Tibial nerve (tissue), 4 donors: ENCODE data around the gene RGSL1. TPM values are rescaled to one million over a fixed set of nuclear protein-coding genes. Genes with fewer than 3 reads are reported as not detected.

Source experiments
- DNase-seq, 2 donors: peaks; one replicate each; pipeline ENCODE4 v3.0.0-alpha.2; 2019; ENCODE audit warnings: low spot score in 2 of 2
- H3K27ac ChIP-seq, 4 donors: fragments of 200-600 bp; sonication (generic) in 3 of 4; one replicate each; pipeline ENCODE4 v1.5.1; 2017 to 2019; ENCODE audit warnings: mild to moderate bottlenecking in 1 of 4
- H3K27me3 ChIP-seq, 2 donors: fragments of 200-600 bp; sonication (generic) in 1 of 2; one replicate each; pipeline versions ENCODE4 v1.5.1 to v1.6.0; 2017 to 2019
- H3K36me3 ChIP-seq, 3 donors: fragments of 200-600 bp; sonication (generic); one replicate each; pipeline ENCODE4 v1.5.1; 2018 to 2019
- H3K4me1 ChIP-seq, 4 donors: fragments of 200-600 bp; sonication (generic) in 3 of 4; one replicate each; pipeline ENCODE4 v1.5.1; 2017 to 2019
- H3K4me3 ChIP-seq, 4 donors: fragments of 200-600 bp; sonication (generic) in 3 of 4; one replicate each; pipeline ENCODE4 v1.5.1; 2017 to 2019; ENCODE audit warnings: mild to moderate bottlenecking in 1 of 4, moderate library complexity in 1 of 4
- H3K9me3 ChIP-seq, 4 donors: fragments of 200-600 bp; sonication (generic) in 3 of 4; one replicate each; pipeline ENCODE4 v1.5.1; 2017 to 2019
- EP300 ChIP-seq, 2 donors: sonication (generic); formaldehyde crosslinking; IDR thresholded peaks; one replicate each; pipeline ENCODE4 v1.6.1; 2017; ENCODE audit warnings: antibody characterized with exemption in 2 of 2, mild to moderate bottlenecking in 1 of 2
- POLR2A ChIP-seq, 2 donors: fragments of 450-650 bp; IDR thresholded peaks; one replicate each; pipeline ENCODE4 v1.6.1; 2017; ENCODE audit warnings: antibody characterized with exemption in 2 of 2, mild to moderate bottlenecking in 2 of 2, moderate library complexity in 2 of 2
- WGBS, 2 donors: methylation state at CpG; one replicate each; pipeline ENCODE4 v1.1.5; 2018; 5-methylcytosine and 5-hydroxymethylcytosine counted together
- total RNA-seq, 4 donors: library from RNA; depleted of rRNA; stranded (reverse); fragments of >200 nt; gene quantifications; one replicate each; pipeline ENCODE4 v1.1.0, GENCODE V29; 2016
- TF ChIP-seq, protein P1 (sequence below), 5 experiments: fragments of 200-600 bp in 3 of 5; fragments of 450-650 bp in 2 of 5; sonication (generic) in 3 of 5; IDR thresholded peaks; one replicate each; pipeline ENCODE4 v1.5.1; 2016 to 2019; ENCODE audit warnings: antibody characterized with exemption in 5 of 5, mild to moderate bottlenecking in 3 of 5, moderate library complexity in 2 of 5

RGSL1 gene
- total RNA-seq, 4 donors from 2014 or later = not detected

- Histone ChIP-seq H3K36me3 (peaks cover 0 to 22% (median 0%) of the 10 kb centered on the region in 3 donors), H3K27me3 (no peaks in the 10 kb centered on the region), H3K27ac (peak overlapping the region in 3 of 4 donors; percentile 24 to 52 (median 29)), H3K4me3 (no peak overlapping the region), H3K4me1 (peaks cover 0 to 43% (median 20%) of the 10 kb centered on the region in 4 donors), H3K9me3 (no peaks in the 10 kb centered on the region)
- TF ChIP-seq EP300 (IDR thresholded peaks at IDR 0.05) (peak in 1 of 2 donors; percentile 24), POLR2A (IDR thresholded peaks at IDR 0.05) (no peak)
- TF ChIP-seq, protein P1, sequence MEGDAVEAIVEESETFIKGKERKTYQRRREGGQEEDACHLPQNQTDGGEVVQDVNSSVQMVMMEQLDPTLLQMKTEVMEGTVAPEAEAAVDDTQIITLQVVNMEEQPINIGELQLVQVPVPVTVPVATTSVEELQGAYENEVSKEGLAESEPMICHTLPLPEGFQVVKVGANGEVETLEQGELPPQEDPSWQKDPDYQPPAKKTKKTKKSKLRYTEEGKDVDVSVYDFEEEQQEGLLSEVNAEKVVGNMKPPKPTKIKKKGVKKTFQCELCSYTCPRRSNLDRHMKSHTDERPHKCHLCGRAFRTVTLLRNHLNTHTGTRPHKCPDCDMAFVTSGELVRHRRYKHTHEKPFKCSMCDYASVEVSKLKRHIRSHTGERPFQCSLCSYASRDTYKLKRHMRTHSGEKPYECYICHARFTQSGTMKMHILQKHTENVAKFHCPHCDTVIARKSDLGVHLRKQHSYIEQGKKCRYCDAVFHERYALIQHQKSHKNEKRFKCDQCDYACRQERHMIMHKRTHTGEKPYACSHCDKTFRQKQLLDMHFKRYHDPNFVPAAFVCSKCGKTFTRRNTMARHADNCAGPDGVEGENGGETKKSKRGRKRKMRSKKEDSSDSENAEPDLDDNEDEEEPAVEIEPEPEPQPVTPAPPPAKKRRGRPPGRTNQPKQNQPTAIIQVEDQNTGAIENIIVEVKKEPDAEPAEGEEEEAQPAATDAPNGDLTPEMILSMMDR (IDR thresholded peaks at IDR 0.05) = peak; percentile 69 to 95 (median 81)
- 17 to 19% methylated on average over 6 of the region's 6 CpGs for whole genome bisulfite sequencing, 2 donors
- peak in 1 of 2 donors; percentile 70 for DNase-seq
These were observed 151.5 kb downstream of the RGSL1 start for GRCh38 chr1:182601416-182601786.

DNA sequence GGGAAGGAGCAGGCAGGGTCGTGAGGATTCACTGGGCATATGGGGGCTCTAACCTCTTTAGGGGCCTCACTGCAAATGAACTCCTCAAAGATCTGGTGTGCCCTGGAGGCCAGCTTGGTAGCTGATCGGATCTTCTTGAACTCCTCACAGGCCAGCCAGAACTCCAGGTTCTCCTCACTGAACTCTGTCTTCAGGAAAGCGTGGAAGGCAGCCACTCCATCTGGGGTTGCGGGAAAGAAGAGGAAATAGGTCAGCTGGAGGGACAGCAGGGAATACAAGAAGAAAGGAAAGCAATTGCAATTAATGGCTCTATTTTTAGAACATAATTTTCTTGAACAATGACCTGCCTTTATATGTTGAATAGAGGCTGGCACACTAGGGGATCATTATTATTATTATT is 152.0 kb downstream of the RGSL1 start:
- DNase-seq = no peak
- Histone ChIP-seq H3K27me3 (no peaks in the 10 kb centered on the region), H3K9me3 (no peaks in the 10 kb centered on the region), H3K4me1 (peaks cover 0 to 43% (median 20%) of the 10 kb centered on the region in 4 donors), H3K27ac (peak overlapping the region in 3 of 4 donors; percentile 24 to 52 (median 29)), H3K4me3 (no peak overlapping the region), H3K36me3 (peaks cover 0 to 22% (median 0%) of the 10 kb centered on the region in 3 donors)
- 52 to 54% methylated on average over 4 of the region's 4 CpGs for WGBS, 2 donors
- TF ChIP-seq POLR2A (IDR thresholded peaks at IDR 0.05) (no peak), EP300 (IDR thresholded peaks at IDR 0.05) (no peak)
- TF ChIP-seq, protein P1 (IDR thresholded peaks at IDR 0.05) = no peak

DNA sequence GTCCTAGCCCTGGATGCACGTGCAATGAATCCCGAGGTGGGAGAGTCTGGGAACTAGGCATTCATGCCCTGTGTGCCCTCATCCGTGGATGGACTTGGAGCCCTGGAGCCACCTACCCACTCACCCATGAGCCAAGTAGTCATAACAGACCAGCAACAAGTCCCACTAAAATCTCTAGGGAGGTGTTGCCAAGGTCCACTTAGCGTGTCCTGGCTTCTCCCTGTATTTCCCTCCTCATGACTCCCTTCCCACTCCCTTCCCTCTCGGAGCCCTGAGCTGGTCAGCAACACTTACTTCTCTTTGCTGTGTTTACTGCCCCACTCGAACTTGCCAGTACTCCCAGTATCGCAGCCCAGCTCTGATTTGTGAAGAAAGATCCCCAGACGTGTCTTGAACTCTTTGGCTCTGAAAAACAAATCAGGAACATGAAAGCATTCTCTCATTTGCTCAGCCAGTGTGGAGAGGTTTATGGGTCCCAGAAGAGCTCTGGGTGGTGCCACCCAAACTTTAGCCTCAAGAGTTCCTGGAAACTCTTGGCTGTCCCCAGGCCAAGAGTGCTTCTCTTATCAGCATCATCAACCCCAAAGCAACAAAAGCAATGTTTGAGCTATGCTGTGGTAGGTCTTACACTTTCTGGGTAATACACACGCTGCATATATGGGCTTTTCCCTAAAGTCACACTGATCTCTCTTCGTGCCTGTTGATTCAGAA is 153.1 kb downstream of the RGSL1 start:
- Histone ChIP-seq H3K4me1 (peaks cover 0 to 43% (median 20%) of the 10 kb centered on the region in 4 donors), H3K4me3 (peak overlapping the region; percentile 1 to 61 (median 42)), H3K27me3 (no peaks in the 10 kb centered on the region), H3K36me3 (peaks cover 0 to 22% (median 0%) of the 10 kb centered on the region in 3 donors), H3K9me3 (no peaks in the 10 kb centered on the region), H3K27ac (peak overlapping the region in 2 of 4 donors; percentile 33 to 74)
- WGBS, 2 donors = 43 to 51% methylated on average over 10 of the region's 10 CpGs
- TF ChIP-seq EP300 (IDR thresholded peaks at IDR 0.05) (peak in 1 of 2 donors; percentile 38), POLR2A (IDR thresholded peaks at IDR 0.05) (no peak)
- TF ChIP-seq, protein P1 (IDR thresholded peaks at IDR 0.05) = no peak
- no peak for DNase-seq

GRCh38 chr1:182603646-182604174 is 153.8 kb downstream of the RGSL1 start:
- H3K27ac ChIP-seq = peak overlapping the region in 3 of 4 donors; percentile 33 to 74 (median 57)
- WGBS, 2 donors = 0 to 4% methylated on average over 7 to 8 of the region's 12 CpGs

More at GRCh38 chr1:182603646-182604174, 153.8 kb downstream of the RGSL1 start:
- Histone ChIP-seq H3K9me3 (no peaks in the 10 kb centered on the region), H3K27me3 (no peaks in the 10 kb centered on the region), H3K36me3 (peaks cover 0 to 22% (median 0%) of the 10 kb centered on the region in 3 donors), H3K4me1 (peaks cover 0 to 43% (median 20%) of the 10 kb centered on the region in 4 donors), H3K4me3 (peak overlapping the region; percentile 34 to 61 (median 50))
- TF ChIP-seq, protein P1 (IDR thresholded peaks at IDR 0.05) = no peak
- TF ChIP-seq EP300 (IDR thresholded peaks at IDR 0.05) = no peak
- no peak for TF ChIP-seq POLR2A (IDR thresholded peaks at IDR 0.05)
- DNase-seq = no peak
